ENCODE results near the gene AGAP1.

Gene AGAP1

GRCh38 chr2:235697041-235697440, 203.2 kb downstream of the AGAP1 start:
- no peak for DNase-seq

- no peak for DNase-seq
These were observed 204.2 kb downstream of the AGAP1 start for GRCh38 chr2:235698028-235698427.

- DNase-seq = no peak
These were observed 204.6 kb downstream of the AGAP1 start for GRCh38 chr2:235698491-235698890.

- DNase-seq = no peak
These were observed 205.7 kb downstream of the AGAP1 start for GRCh38 chr2:235699576-235699975.

- no peak for DNase-seq
These were observed 207.6 kb downstream of the AGAP1 start for GRCh38 chr2:235701206-235701981.

- DNase-seq = no peak
These were observed 208.3 kb downstream of the AGAP1 start for GRCh38 chr2:235702186-235702585.

GRCh38 chr2:235703711-235704295, 210.0 kb downstream of the AGAP1 start:
- no peak for DNase-seq

- DNase-seq = no peak
These were observed 211.5 kb downstream of the AGAP1 start for GRCh38 chr2:235705296-235705695.

- DNase-seq = no peak
These were observed 212.7 kb downstream of the AGAP1 start for GRCh38 chr2:235706506-235706905.

- DNase-seq = no peak
These were observed 213.7 kb downstream of the AGAP1 start for GRCh38 chr2:235707411-235708096.

GRCh38 chr2:235709124-235709813, 215.4 kb downstream of the AGAP1 start:
- DNase-seq = no peak

- no peak for DNase-seq
These were observed 216.4 kb downstream of the AGAP1 start for GRCh38 chr2:235709969-235710879.

GRCh38 chr2:235710933-235711332, 217.1 kb downstream of the AGAP1 start:
- DNase-seq = no peak

- DNase-seq = no peak
These were observed 217.7 kb downstream of the AGAP1 start for GRCh38 chr2:235711527-235711926.

- no peak for DNase-seq
These were observed 218.3 kb downstream of the AGAP1 start for GRCh38 chr2:235712176-235712575.

- DNase-seq = no peak
These were observed 219.3 kb downstream of the AGAP1 start for GRCh38 chr2:235713189-235713588.

GRCh38 chr2:235715601-235716000, 221.8 kb downstream of the AGAP1 start:
- DNase-seq = no peak

GRCh38 chr2:235716875-235717496, 223.1 kb downstream of the AGAP1 start:
- DNase-seq = no peak

GRCh38 chr2:235719146-235719942, 225.5 kb downstream of the AGAP1 start:
- DNase-seq = no peak

- DNase-seq = no peak
These were observed 227.8 kb downstream of the AGAP1 start for GRCh38 chr2:235721625-235722024.

GRCh38 chr2:235722869-235723268, 229.0 kb downstream of the AGAP1 start:
- DNase-seq = no peak
